A549 treated with AZD9567 at 1 μM for 4 hours (cell line): ENCODE data around the gene FPGS. TPM values are rescaled to one million over a fixed set of nuclear protein-coding genes. Genes with fewer than 3 reads are reported as not detected.

Source experiments
- total RNA-seq: library from RNA; stranded (reverse); fragments of 200-300 nt; extraction: Qiagen RNA extraction; gene quantifications from 5 replicates; pipeline ENCODE4 v1.2.3, GENCODE V29; 2022; ENCODE audit not compliant: insufficient read depth

FPGS gene
- total RNA-seq: 43.6 to 54.9 TPM (median 49.8 TPM) in 5 replicates

DNA sequence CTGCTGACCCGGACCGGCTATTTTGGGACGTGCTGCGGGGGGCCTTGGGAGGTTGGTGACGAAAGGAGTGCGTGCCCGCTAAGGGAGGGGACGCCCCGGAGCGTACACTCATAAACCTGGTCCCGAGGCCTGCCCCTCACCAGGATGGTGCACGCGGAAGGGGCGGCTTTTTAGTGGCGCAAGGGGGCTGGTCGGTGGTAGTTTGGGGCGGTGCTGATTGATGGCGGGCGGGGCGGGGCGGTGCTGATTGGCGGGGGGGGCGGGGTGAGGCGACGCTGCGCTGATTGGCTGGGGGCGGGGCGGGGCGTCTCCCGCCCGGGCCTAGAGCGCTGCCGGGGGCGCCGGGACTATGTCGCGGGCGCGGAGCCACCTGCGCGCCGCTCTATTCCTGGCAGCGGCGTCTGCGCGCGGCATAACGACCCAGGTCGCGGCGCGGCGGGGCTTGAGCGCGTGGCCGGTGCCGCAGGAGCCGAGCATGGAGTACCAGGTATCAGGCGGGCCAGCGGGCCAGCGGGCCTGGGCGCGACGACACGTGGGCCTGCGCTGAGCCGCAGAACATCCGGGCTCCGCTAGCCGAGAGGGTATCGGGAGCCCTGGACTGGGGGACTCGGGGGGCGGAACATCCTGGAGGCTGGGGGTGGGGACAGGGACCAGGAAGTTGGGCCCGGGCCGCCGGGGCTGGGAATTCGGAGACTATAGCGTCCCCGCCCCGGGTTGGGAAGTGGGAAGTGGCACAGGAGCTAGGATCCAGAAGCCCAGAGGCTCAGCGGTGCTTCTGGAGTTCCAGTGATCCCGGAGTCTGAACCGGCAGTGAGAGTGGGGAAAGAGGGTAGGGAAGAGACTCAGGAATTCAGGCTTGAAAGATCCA lies at the start of gene FPGS:
Gene FPGS (plus strand): TSS at position 307 of the 868 bp plus-strand sequence. CDS start 43 bp downstream, at position 350.

GRCh38 chr9:127778280-127779135 lies 24.2 kb upstream of the FPGS start, which contains the start of gene SH2D3C:
SH2D3C (minus strand) TSS chr9:127778666; CDS start chr9:127778627, 39 bp downstream.

GRCh38 chr9:127785933-127786772 lies 16.5 kb upstream of the FPGS start, which contains the start of gene CDK9:
CDK9 (plus strand) TSS chr9:127786034; CDS start chr9:127786149, 115 bp downstream.

DNA sequence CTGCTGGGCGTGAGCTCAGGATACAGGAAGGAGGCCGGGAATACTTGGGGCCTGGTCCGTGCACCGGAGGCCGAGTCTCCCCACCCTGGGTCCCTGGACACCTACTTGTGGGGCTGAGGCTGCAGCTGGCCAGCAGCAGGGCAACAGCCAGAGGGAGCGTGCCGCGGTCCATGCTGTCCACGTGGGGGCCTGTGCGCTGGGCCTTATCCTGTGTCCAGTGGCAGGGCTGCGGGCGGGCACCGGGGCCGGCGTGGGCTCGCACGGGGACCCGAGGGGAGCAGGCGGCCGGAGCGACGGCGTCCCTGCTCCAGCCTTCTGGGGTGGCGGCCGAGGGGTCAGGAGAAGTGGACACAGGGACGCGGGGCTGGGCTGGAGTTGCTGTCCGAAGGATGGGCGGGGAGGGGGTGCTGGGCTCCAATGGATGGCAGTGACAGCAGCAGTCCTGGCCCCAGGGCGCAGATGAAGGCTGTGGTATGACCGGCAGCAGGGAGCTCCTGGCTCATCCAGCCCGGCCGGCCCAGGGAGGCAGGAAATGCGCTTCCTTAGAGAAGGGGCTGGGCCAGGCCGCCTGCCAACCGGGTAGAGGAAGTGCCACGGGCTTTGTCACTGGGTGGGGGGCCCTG lies 51.6 kb downstream of the FPGS start, which contains the start of gene ENG:
Gene ENG (minus strand): TSS at position 475 of the 623 bp plus-strand sequence. CDS start 303 bp downstream, at position 172.

Other genes with a start within 250 kb of the FPGS start
- gene STXBP1, start 190.6 kb upstream of the FPGS start, total RNA-seq: 16.1 to 20.8 TPM (median 19.9 TPM) in 5 replicates
- 0.08 to 0.13 TPM (median 0.12 TPM) in 3 of 5 replicates, not detected in the others for gene CFAP157, start 95.9 kb upstream of the FPGS start, total RNA-seq
- gene PTRH1, start 87.2 kb upstream of the FPGS start, total RNA-seq: 15.7 to 24.3 TPM (median 19.7 TPM) in 5 replicates
- gene TTC16, start 86.8 kb upstream of the FPGS start, total RNA-seq: 0.02 to 0.03 TPM (median 0.03 TPM) in 3 of 5 replicates, not detected in the others
- gene TOR2A, start 67.6 kb upstream of the FPGS start, total RNA-seq: 13.6 to 18.7 TPM (median 16.3 TPM) in 5 replicates
- 0.08 to 0.26 TPM (median 0.19 TPM) in 4 of 5 replicates, not detected in the other for gene SH2D3C, start 24.2 kb upstream of the FPGS start, total RNA-seq
- 48.0 to 74.8 TPM (median 51.5 TPM) in 5 replicates for gene CDK9, start 16.8 kb upstream of the FPGS start, total RNA-seq
- 0.09 to 0.24 TPM (median 0.14 TPM) in 4 of 5 replicates, not detected in the other for gene ENG, start 51.8 kb downstream of the FPGS start, total RNA-seq
- gene AK1, start 74.8 kb downstream of the FPGS start, total RNA-seq: 41.8 to 82.0 TPM (median 73.1 TPM) in 5 replicates
- gene ST6GALNAC6, start 96.7 kb downstream of the FPGS start, total RNA-seq: 19.5 to 29.9 TPM (median 22.3 TPM) in 5 replicates
- gene ST6GALNAC4, start 114.2 kb downstream of the FPGS start, total RNA-seq: 16.1 to 19.0 TPM (median 18.1 TPM) in 5 replicates
- 1.1 to 7.0 TPM (median 2.2 TPM) in 5 replicates for gene PIP5KL1, start 127.9 kb downstream of the FPGS start, total RNA-seq
- 38.0 to 48.2 TPM (median 43.1 TPM) in 5 replicates for gene DPM2, start 135.0 kb downstream of the FPGS start, total RNA-seq
- 35.1 to 66.4 TPM (median 44.3 TPM) in 5 replicates for gene EEIG1, start 178.1 kb downstream of the FPGS start, total RNA-seq